Liver (tissue), 9 donors: ENCODE results near the gene KATNAL2. TPM values are rescaled to one million over a fixed set of nuclear protein-coding genes. Genes with fewer than 3 reads are reported as not detected.

Experiments
- DNase-seq: peaks from one replicate; pipeline ENCODE4 v3.0.0-alpha.2; 2017; ENCODE audit warnings: low spot score
- H3K27ac ChIP-seq, 2 donors: one replicate each; pipeline ENCODE4 v1.7.0; 2013; ENCODE audit warnings: inconsistent platforms in 2 of 2, low read length in 2 of 2, control low read depth in 1 of 2, low read depth in 1 of 2, mild to moderate bottlenecking in 1 of 2
- H3K27me3 ChIP-seq, 4 donors: one replicate each; pipeline versions ENCODE4 v1.6.1 to v1.7.0; 2013; ENCODE audit warnings: low read length in 3 of 4, inconsistent platforms in 1 of 4, mild to moderate bottlenecking in 1 of 4, moderate library complexity in 1 of 4; ENCODE audit not compliant: control insufficient read depth in 4 of 4, insufficient read depth in 4 of 4
- H3K36me3 ChIP-seq, 4 donors: one replicate each; pipeline versions ENCODE4 v1.6.1 to v1.7.0; 2013; ENCODE audit warnings: low read length in 3 of 4, mild to moderate bottlenecking in 3 of 4, low read depth in 1 of 4, moderate library complexity in 1 of 4; ENCODE audit not compliant: control insufficient read depth in 4 of 4, insufficient read depth in 3 of 4
- H3K4me1 ChIP-seq, 4 donors: one replicate each; pipeline versions ENCODE4 v1.6.1 to v1.7.0; 2013; ENCODE audit warnings: low read length in 3 of 4, mild to moderate bottlenecking in 3 of 4, moderate library complexity in 1 of 4; ENCODE audit not compliant: control insufficient read depth in 4 of 4, insufficient read depth in 4 of 4
- H3K4me3 ChIP-seq, 3 donors: one replicate each; pipeline versions ENCODE4 v1.6.1 to v1.7.0; 2013; ENCODE audit warnings: low read length in 3 of 3, control low read depth in 1 of 3, low read depth in 1 of 3, mild to moderate bottlenecking in 1 of 3
- H3K9ac ChIP-seq, 2 donors: one replicate each; pipeline ENCODE4 v1.7.0; 2013; ENCODE audit warnings: low read length in 2 of 2, mild to moderate bottlenecking in 2 of 2, moderate library complexity in 2 of 2, control low read depth in 1 of 2, low read depth in 1 of 2
- H3K9me3 ChIP-seq, 4 donors: one replicate each; pipeline versions ENCODE4 v1.6.1 to v1.7.0; 2013; ENCODE audit warnings: low read length in 3 of 4; ENCODE audit not compliant: control insufficient read depth in 4 of 4
- CTCF ChIP-seq: fragments of 150-350 bp; IDR thresholded peaks from 2 replicates; pipeline ENCODE4 v1.5.1; 2017; ENCODE audit warnings: improper control_type of control experiment, low read depth, low read length; ENCODE audit not compliant: missing input control
- EGR1 ChIP-seq, 2 donors: IDR thresholded peaks; 2 replicates each; pipeline ENCODE4 v1.6.1; 2016 to 2018; ENCODE audit warnings: antibody characterized with exemption in 2 of 2, low read depth in 2 of 2
- FOXA1 ChIP-seq: IDR thresholded peaks from 2 replicates; pipeline ENCODE4 v1.6.1; 2016; ENCODE audit warnings: antibody characterized with exemption
- FOXA2 ChIP-seq: IDR thresholded peaks from 2 replicates; pipeline ENCODE4 v1.6.1; 2016; ENCODE audit warnings: antibody characterized with exemption
- GABPA ChIP-seq, 2 donors: IDR thresholded peaks in 1 of 2; conservative IDR thresholded peaks in 1 of 2; 2 replicates each; pipeline ENCODE4 v1.6.1; 2016; ENCODE audit warnings: antibody characterized with exemption in 2 of 2, mild to moderate bottlenecking in 1 of 2, moderate library complexity in 1 of 2
- HNF4A ChIP-seq, 2 donors: conservative IDR thresholded peaks; 2 replicates each; pipeline ENCODE4 v1.6.1; 2016; ENCODE audit warnings: antibody characterized with exemption in 2 of 2, mild to moderate bottlenecking in 2 of 2
- HNF4G ChIP-seq: IDR thresholded peaks from 2 replicates; pipeline ENCODE4 v1.6.1; 2016; ENCODE audit warnings: antibody characterized with exemption
- JUND ChIP-seq, 2 donors: IDR thresholded peaks; 2 replicates each; pipeline ENCODE4 v1.6.1; 2016; ENCODE audit warnings: antibody characterized with exemption in 2 of 2
- MAX ChIP-seq: IDR thresholded peaks from 2 replicates; pipeline ENCODE4 v1.6.1; 2016; ENCODE audit warnings: antibody characterized with exemption
- NR2F2 ChIP-seq: IDR thresholded peaks from 2 replicates; pipeline ENCODE4 v1.6.1; 2016; ENCODE audit warnings: antibody characterized with exemption
- RAD21 ChIP-seq, 2 donors: IDR thresholded peaks; 2 replicates each; pipeline ENCODE4 v1.6.1; 2016; ENCODE audit warnings: antibody characterized with exemption in 2 of 2, mild to moderate bottlenecking in 2 of 2
- RXRA ChIP-seq, 2 donors: IDR thresholded peaks; 2 replicates each; pipeline ENCODE4 v1.6.1; 2017 to 2018; ENCODE audit warnings: antibody characterized with exemption in 2 of 2, mild to moderate bottlenecking in 1 of 2
- SP1 ChIP-seq: IDR thresholded peaks from 2 replicates; pipeline ENCODE4 v1.6.1; 2018; ENCODE audit warnings: antibody characterized with exemption, mild to moderate bottlenecking
- TAF1 ChIP-seq: conservative IDR thresholded peaks from 2 replicates; pipeline ENCODE4 v1.6.1; 2016; ENCODE audit warnings: antibody characterized with exemption, mild to moderate bottlenecking
- YY1 ChIP-seq: IDR thresholded peaks from 2 replicates; pipeline ENCODE4 v1.6.1; 2016; ENCODE audit warnings: antibody characterized with exemption, mild to moderate bottlenecking
- WGBS: extraction: QIAGEN DNeasy Blood & Tissue Kit; methylation state at CpG from one replicate; pipeline ENCODE4 v1.1.7; 2013; 5-methylcytosine and 5-hydroxymethylcytosine counted together
- polyA plus RNA-seq, 2 donors: library from polyadenylated mRNA; stranded (reverse) in 1 of 2; unstranded in 1 of 2; fragments of 200-250 nt in 1 of 2; fragments of >200 nt in 1 of 2; fragmentation: Nextera tagmentation in 1 of 2; extraction: Ambion mirVana in 1 of 2; gene quantifications; one replicate each; pipeline versions ENCODE4 v1.2.1 to v1.2.3, GENCODE V29; 2013 to 2015
- total RNA-seq, 2 donors: library from RNA; depleted of rRNA; stranded (reverse); fragments of >200 nt; gene quantifications; one replicate each; pipeline ENCODE4 v1.2.3, GENCODE V29; 2014
- TF ChIP-seq, protein P1 (sequence below): IDR thresholded peaks from 2 replicates; pipeline ENCODE4 v1.6.1; 2016; ENCODE audit warnings: antibody characterized with exemption, mild to moderate bottlenecking
- TF ChIP-seq, protein P2 (sequence below): IDR thresholded peaks from 2 replicates; pipeline ENCODE4 v1.6.1; 2016; ENCODE audit warnings: antibody characterized with exemption
- TF ChIP-seq, protein P3 (sequence below): IDR thresholded peaks from 2 replicates; pipeline ENCODE4 v1.6.1; 2016; ENCODE audit warnings: antibody characterized with exemption
- donor health status: healthy.
- donor health status: healthy.
- donor health status: healthy.
- donor health status: healthy.
- donor health status: healthy.

KATNAL2 gene
- total and polyA plus RNA-seq, 4 donors = 0.42 to 4.8 (median 1.5) TPM

DNA sequence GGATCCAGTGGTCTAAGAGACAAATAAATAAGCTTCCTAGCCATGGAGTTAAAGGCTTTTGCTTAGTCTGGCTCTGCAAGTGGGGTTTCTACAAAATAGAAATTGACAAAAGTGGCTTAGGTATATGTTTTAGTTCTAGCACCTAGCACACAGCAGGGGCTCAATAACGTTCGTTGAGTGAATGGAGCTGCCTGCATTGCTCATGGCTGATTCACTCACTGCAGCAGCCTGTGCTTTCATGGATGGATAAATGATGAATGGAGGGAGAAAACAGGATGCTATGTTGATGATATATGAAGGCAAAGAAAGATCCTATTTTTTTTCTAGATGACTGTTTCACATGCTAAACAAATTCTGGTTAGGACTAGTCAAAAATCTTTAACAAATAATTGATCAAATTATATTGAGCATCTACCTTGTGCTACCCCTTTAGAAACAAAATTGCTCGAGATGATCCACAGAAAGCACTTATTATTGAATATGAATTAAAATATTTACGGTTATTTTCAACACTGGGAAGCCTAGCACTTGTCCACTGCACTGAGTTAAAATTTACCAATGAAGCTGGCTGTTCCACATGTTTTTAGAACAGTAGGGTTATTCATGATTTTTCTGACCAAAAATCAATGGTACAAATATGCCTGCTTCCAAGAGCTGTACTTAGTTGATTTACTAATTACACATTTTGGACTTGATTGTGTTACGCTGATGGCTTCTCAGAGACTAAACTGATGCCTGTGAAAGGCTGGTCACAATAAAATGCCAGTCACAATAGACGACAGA is 193.3 kb downstream of the KATNAL2 start (continued):
- TF ChIP-seq, protein P1, sequence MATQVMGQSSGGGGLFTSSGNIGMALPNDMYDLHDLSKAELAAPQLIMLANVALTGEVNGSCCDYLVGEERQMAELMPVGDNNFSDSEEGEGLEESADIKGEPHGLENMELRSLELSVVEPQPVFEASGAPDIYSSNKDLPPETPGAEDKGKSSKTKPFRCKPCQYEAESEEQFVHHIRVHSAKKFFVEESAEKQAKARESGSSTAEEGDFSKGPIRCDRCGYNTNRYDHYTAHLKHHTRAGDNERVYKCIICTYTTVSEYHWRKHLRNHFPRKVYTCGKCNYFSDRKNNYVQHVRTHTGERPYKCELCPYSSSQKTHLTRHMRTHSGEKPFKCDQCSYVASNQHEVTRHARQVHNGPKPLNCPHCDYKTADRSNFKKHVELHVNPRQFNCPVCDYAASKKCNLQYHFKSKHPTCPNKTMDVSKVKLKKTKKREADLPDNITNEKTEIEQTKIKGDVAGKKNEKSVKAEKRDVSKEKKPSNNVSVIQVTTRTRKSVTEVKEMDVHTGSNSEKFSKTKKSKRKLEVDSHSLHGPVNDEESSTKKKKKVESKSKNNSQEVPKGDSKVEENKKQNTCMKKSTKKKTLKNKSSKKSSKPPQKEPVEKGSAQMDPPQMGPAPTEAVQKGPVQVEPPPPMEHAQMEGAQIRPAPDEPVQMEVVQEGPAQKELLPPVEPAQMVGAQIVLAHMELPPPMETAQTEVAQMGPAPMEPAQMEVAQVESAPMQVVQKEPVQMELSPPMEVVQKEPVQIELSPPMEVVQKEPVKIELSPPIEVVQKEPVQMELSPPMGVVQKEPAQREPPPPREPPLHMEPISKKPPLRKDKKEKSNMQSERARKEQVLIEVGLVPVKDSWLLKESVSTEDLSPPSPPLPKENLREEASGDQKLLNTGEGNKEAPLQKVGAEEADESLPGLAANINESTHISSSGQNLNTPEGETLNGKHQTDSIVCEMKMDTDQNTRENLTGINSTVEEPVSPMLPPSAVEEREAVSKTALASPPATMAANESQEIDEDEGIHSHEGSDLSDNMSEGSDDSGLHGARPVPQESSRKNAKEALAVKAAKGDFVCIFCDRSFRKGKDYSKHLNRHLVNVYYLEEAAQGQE = no peak
- TF ChIP-seq JUND (IDR thresholded peaks at IDR 0.05) = no peak

DNA sequence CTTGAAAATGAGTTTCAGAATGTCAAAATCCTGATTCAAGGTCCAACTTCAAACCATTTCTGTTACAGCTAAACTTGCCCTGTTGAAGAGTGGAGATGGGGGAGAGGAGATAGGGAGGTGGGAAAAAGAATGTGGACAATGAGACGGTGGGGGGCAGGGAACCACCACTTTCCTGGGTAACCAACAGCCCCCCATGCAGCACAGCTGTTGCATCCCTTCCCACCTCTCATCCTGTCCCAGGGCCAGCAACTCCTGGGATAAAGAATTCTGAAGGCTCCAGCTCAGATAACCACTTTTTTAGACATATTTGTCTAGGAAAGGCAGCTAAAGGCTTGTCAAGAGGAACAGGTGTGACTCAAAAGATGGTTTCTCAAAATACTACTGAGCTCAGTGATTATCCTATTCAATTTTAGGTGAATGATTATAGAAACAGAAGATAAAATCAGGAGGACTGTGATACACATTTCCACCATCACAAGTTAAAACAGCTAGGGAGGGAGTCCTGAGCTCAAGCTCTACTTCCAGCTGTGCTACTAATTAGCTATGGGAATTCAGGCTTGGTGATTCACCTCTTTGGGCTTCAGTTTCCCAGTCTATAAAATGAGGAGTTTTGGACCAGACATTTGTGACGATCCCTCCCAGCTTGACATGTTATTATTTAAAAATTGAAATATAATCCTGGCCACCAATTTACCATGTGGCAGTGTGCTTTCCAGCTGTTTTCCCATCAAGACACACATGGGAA is 196.6 kb downstream of the KATNAL2 start:
- Histone ChIP-seq H3K4me3 (no peak overlapping the region), H3K4me1 (no peaks in the 10 kb centered on the region), H3K27ac (no peak overlapping the region), H3K9me3 (no peaks in the 10 kb centered on the region), H3K36me3 (peaks cover 7 to 35% (median 29%) of the 10 kb centered on the region in 4 donors), H3K9ac (no peak overlapping the region), H3K27me3 (no peaks in the 10 kb centered on the region)
- WGBS = 97% methylated on average over 2 of the region's 2 CpGs
- TF ChIP-seq TAF1 (no peak), NR2F2 (no peak), JUND (IDR thresholded peaks at IDR 0.05) (no peak), YY1 (no peak), SP1 (no peak), RXRA (IDR thresholded peaks at IDR 0.05) (no peak), FOXA2 (no peak), HNF4A (conservative IDR thresholded peaks at IDR 0.05) (no peak), RAD21 (IDR thresholded peaks at IDR 0.05) (no peak), FOXA1 (no peak), HNF4G (no peak), GABPA (IDR thresholded peaks at IDR 0.05 in 1 of 2, conservative IDR thresholded peaks at IDR 0.05 in 1 of 2) (no peak), EGR1 (IDR thresholded peaks at IDR 0.05; ENCODE audit: low read depth in 2 of 2) (no peak), MAX (no peak), CTCF (no peak)
- TF ChIP-seq, protein P2, sequence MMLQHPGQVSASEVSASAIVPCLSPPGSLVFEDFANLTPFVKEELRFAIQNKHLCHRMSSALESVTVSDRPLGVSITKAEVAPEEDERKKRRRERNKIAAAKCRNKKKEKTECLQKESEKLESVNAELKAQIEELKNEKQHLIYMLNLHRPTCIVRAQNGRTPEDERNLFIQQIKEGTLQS = no peak
- TF ChIP-seq, protein P1 = no peak
- TF ChIP-seq, protein P3, sequence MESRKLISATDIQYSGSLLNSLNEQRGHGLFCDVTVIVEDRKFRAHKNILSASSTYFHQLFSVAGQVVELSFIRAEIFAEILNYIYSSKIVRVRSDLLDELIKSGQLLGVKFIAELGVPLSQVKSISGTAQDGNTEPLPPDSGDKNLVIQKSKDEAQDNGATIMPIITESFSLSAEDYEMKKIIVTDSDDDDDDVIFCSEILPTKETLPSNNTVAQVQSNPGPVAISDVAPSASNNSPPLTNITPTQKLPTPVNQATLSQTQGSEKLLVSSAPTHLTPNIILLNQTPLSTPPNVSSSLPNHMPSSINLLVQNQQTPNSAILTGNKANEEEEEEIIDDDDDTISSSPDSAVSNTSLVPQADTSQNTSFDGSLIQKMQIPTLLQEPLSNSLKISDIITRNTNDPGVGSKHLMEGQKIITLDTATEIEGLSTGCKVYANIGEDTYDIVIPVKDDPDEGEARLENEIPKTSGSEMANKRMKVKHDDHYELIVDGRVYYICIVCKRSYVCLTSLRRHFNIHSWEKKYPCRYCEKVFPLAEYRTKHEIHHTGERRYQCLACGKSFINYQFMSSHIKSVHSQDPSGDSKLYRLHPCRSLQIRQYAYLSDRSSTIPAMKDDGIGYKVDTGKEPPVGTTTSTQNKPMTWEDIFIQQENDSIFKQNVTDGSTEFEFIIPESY = no peak
- DNase-seq = no peak
